SIG-M5 (cell line): ENCODE data around the gene ARIH2.
A peak's percentile ranks its signal among the peaks of the same experiment; 100 is the strongest.

Experiments used
- DNase-seq: peaks from one replicate; lab custom pipeline; 2025; lab: John Stamatoyannopoulos, UW

The ARIH2 gene

DNA sequence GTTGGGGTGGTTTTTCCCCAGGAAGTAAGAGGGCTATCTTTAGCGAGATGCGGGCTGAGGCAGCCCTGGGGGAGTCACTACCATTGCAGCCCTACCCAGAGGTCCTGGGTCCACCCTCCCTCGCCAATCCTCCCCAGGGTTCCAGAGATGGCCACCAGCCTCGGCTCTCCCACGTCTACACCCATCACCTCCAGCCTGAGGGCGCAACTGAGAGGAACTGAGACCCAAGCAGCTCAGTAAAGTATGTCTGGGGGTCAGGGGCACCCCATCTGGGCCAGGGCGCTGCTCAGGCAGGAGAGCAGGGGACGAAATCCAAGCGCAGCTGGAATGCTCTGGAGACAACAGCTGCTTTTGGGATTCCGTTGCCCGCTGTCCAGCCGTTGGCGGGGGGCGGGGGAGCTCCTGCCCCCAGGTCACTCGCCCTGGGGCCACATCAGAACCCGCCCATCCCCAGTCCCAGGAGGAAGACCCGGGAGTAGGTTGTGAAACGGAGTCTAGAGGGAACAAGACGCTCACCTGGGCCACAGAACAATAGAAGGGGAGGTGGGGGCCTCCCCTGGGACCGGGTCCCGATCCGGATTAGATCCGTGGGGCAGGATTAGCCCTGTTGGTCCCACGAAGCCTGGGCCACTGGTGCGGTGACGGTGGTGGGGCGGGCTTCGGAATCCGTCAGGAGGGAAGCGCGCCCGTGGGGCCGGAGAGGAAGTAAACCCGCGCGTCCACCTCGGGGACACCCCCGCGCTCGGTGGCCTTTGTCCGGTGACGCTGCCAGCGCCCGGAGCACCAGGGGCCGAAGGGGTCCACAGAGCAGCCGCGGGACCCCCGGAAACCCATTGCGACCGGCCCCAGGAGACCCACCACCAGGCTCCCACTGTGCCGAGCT is 101.9 kb downstream of the ARIH2 start:
- no peak for DNase-seq

GRCh38 chr3:49021213-49021812 is 102.7 kb downstream of the ARIH2 start:
- DNase-seq = peak; percentile 80

- DNase-seq = no peak
Observed at GRCh38 chr3:49021813-49022687, 103.4 kb downstream of the ARIH2 start, which contains the start of gene NDUFAF3. Gene NDUFAF3, plus strand, starts transcription at chr3:49022121. Its CDS starts 24 bp downstream, at chr3:49022145.

GRCh38 chr3:49022688-49023171 is 104.1 kb downstream of the ARIH2 start:
- DNase-seq = no peak

GRCh38 chr3:49023775-49024174 is 105.1 kb downstream of the ARIH2 start:
- no peak for DNase-seq

DNA sequence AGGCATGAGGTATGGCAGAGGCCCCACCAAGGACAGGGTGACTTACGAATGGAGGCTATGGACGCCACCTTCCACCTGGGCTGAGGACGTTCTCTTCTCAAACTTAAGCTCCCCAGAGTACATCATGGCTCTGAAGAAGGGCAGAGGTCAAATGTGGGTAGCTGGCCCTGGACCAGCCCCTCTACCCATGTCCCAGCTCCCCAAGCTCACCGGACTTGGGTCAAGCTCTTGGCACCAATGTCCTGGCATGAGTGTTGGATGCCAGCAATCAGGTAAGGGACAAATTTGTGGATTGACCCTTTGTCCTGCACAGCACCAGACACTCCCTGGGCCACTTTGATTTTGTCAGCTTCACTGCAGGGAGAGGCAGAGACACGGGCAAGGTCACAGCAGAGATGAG is 105.8 kb downstream of the ARIH2 start:
- DNase-seq = no peak

DNA sequence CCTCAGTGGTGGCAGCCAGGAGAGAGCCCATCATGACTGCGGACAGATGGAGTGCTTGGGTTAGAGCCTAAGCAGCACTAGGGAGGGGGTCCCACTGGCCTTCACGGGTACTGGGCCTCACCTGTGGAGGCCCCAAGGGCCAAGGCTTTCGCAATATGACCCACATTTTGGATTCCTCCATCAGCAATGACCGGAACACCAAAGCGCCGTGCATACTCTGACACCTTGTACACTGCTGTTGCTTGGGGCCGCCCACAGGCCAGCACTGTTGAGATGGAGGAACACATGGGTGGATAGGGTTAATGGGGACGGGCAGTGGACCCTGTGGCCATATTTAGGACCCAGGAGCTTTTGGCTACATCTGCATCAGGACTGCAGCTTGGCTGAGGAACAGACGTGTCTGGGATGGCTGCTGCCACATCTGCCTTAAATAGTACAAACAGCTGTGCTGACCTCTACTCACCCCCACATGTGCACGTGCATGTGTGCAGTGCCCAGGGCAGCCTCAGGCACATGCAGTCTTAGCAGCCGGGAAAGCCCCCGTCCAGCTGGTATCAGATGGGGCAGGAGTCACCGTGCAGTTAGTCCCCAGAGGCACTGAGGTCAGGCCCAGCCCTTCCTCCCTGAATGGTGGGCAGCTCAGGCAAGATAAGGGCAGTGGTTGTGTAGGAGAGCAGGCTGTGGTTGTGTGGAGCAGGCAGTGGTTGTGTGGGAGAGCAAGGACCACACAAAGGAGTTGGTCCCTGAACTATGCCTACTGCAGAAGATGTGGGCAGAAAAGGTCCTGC is 106.6 kb downstream of the ARIH2 start:
- DNase-seq = no peak

DNA sequence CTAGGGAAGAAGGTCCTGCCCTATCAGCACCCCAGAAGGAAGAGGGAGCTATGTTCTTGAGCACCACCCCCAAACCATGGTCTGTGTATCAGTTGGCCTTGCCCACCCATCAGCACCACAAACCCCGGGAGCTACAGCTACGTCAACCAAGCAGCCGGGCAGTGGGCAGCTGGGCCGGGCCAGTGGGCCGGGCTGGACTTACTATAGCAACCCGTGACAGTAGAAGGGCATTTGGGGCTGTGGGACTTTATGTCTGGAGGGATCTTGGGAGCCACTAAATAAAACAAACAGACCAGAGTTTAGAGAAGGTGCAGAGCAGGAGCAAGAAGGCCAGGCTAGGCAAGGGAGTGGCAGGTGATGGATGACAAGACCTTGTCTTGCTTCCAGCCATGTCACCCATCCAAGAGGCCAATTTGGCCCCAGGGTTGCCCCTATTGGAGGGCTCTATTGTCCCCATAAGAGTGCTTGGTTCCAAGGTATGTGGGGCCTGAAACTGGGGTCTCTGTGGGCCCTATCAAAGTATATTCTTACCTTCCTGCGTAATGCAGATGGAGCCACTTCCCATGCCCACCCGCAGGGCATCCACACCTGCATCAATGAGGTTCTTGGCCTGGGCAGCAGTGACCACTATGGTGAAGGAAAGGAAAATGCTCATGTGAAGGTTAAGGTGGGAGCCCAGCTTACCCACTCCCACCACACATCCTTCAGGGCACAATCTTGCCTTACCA is 107.3 kb downstream of the ARIH2 start:
- no peak for DNase-seq

- no peak for DNase-seq
Observed at GRCh38 chr3:49026536-49026935, 107.9 kb downstream of the ARIH2 start.

DNA sequence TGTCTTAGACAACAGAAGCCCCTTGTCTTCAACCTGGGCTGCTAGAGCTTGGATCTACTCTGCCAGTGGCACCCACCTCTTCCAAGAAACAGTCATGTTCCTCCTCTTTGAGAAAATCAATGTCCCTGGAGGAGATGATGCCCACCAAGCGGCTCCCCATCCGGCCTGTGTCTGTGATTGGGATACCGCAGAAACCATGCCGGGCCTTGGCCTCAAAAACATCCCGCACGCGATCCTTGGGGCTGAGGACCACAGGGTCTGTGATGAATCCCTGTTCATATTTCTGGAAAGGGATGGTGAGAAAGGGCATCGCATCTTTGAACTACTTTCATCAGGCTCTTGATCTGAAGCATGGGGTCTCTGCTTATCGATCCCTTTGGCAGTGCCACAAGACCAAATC is 109.0 kb downstream of the ARIH2 start:
- DNase-seq = no peak

- DNase-seq = no peak
Observed at GRCh38 chr3:49028298-49028672, 109.6 kb downstream of the ARIH2 start.

DNA sequence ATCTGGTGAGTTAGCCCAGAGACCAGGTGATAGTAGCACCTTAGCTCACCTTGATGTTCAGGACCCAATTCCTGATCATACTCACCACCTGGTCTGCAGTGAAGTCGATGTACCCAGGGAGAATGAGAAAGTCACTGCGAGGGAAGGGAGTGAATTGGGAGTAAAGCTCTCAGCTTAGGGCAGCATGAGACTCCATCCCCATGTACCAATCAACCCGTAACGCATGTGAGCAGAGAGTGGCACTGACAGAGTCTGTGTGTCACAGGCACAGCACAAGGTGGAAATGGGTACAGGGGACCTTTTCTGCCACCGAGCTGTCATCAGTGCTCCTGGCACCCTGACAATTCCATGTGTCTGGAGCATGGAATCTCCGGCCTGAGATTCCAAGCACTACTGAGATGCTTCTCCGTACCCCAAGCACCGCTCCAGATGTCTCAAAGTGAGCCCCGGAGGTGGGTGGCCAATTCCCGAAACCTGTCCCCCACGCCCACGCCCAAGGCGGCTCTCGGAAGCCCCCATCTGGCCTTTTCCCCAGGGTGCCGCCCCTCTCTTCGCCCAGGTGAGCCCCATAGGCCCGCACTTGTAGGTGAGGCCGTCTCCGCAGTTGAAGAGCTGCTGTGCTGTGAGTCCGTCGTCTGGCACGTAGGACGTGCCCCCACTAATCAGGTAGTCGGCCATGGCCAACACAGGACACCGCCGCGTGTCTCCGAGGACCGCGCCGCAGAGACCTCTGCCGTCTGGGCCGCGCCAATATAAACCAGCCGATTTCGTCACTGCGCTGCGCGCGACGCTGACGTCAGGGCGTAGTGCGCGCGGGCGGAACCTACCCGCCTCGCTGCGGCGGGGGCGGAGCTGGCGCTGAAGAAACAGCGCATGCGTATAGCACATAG is 110.3 kb downstream of the ARIH2 start, which contains the start of gene IMPDH2:
TSS of gene IMPDH2 (minus strand) at position 726 of the 890 bp plus-strand sequence. CDS start at position 678, 48 bp downstream.
- peak; percentile 54 for DNase-seq

GRCh38 chr3:49029563-49029884 is 110.9 kb downstream of the ARIH2 start:
- DNase-seq = no peak

GRCh38 chr3:49030321-49030720 is 111.7 kb downstream of the ARIH2 start:
- DNase-seq = no peak

- no peak for DNase-seq
Observed at GRCh38 chr3:49032646-49033304, 114.1 kb downstream of the ARIH2 start.

GRCh38 chr3:49034650-49035049 is 116.0 kb downstream of the ARIH2 start:
- DNase-seq = no peak

DNA sequence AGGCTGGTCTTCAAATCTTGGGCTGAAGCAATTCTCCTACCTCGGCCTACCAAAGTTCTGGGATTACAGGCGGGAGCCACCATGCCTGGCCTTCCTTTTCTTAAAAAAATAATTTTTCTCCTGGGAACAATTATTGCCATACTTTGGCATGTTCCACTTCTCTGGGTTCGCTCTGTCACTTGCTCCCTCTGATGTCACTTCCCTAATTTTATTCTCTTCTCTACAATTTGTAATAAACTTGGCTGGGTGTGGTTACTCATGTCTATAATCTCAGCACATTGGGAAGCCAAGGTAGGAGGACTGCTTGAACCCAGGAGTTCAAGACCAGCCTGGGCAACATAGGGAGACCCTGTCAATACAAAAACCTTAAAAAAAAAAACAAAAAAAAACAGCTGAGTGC is 116.6 kb downstream of the ARIH2 start:
- DNase-seq = no peak
